ENCODE data around the gene ALDH3B1.

- no peak for TF ChIP-seq RAD21 (IDR thresholded peaks at IDR 0.05)
- TF ChIP-seq CTCF (IDR thresholded peaks at IDR 0.05; ENCODE audit: low read depth, low read length, missing input control) = no peak
- no peak for TF ChIP-seq JUND (IDR thresholded peaks at IDR 0.05)
- no peak for TF ChIP-seq HNF4G (IDR thresholded peaks at IDR 0.05)
- no peak for TF ChIP-seq RXRA (IDR thresholded peaks at IDR 0.05)
- TF ChIP-seq ZBTB33 (IDR thresholded peaks at IDR 0.05) = no peak
- TF ChIP-seq MAX (IDR thresholded peaks at IDR 0.05) = no peak
- TF ChIP-seq TAF1 (conservative IDR thresholded peaks at IDR 0.05) = no peak
- no peak for TF ChIP-seq REST (IDR thresholded peaks at IDR 0.05)
- no peak for TF ChIP-seq SP1 (IDR thresholded peaks at IDR 0.05)
These were observed 14.4 kb downstream of the ALDH3B1 start for GRCh38 chr11:68024508-68024907.
